A204.1 (cell line): ENCODE measurements around the gene ATG7.
"Not testable (repeated sequence)": the region's sequence is repeated elsewhere in the genome, so short reads cannot be mapped to it uniquely, and the experiment has no call there.

Experiments used
- FAIRE-seq: peaks from 2 replicates; lab custom pipeline; 2012; peaks lifted over from hg19 to GRCh38; lab: Jason Lieb, UNC

ATG7 gene

GRCh38 chr3:11591391-11592282 lies 319.4 kb downstream of the ATG7 start:
- FAIRE-seq = no peak

- FAIRE-seq = no peak
Observed at GRCh38 chr3:11592445-11593298, 320.5 kb downstream of the ATG7 start.

DNA sequence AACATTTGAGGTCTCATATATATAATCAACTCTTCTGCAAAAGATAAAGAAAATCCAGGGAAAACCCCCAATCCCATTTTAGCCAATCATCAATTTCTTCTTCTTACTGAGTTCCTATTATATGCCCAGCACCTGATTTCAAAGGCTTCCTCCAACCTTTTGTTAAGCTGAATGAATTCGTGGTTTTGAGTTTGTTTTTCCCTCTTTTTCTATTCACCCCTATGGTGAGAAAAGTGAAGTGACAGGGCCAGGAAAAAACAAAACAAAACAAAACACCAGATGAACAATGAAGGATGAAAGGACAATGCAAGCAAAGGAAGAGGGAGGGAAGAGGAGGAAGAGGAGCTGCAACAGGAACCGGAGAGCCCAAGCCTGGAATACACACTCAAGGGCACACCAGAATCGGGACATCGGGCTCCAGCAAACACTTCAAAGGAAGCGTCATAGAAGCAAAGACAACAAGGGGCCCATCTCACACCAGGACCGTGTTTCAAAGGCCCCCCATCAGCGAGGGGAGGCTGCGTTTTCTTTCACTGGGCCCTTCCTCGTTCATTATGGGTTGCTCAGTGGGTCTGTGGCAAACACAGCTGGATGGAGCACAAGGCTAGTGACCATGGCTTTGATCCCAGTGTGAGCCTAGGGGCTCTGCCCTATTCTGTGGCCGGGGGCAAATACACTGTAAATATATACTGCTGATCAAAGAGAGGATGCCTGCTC lies 321.3 kb downstream of the ATG7 start:
- FAIRE-seq = no peak

- FAIRE-seq = not testable (repeated sequence)
Observed at GRCh38 chr3:11595024-11595423, 322.8 kb downstream of the ATG7 start.

- FAIRE-seq = no peak
Observed at GRCh38 chr3:11596387-11596786, 324.2 kb downstream of the ATG7 start.

DNA sequence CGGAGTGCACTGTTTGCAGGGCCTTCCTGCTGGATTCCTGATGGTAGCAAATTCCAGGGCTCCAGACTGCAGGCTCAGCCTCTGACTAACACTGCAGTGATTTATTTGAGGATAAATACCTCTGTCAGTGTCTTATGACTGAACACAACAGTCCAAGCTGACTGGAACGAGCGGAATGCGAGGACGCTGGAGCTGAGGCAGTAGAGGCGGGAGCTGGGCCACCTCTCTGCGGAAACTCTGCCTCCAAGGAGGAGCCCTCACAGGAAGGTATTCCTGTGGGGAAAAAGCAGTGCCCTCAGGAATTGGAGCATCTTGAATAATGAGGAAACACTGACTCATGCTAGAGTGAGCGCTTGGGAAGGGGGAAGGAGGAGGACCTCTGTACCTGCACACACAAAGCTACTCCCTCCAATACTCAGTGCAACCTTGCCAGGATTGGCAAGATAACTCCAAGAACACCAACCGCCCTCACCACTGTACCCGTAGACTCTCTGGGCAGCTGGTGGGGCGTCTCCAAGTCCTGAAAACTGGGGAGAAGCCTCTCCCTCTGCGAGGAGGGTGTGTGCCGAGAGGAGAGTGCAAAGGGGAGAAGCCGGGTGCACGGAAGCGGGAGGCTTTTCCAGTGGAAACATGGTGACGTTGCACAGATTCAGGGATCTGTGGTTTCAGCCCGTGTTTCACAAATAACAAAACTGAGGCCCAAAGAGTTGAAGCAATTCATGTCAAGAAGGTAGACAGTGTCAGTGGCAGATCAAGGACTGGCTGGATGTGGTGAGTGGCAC lies 328.5 kb downstream of the ATG7 start:
- peak; percentile 85 for FAIRE-seq

DNA sequence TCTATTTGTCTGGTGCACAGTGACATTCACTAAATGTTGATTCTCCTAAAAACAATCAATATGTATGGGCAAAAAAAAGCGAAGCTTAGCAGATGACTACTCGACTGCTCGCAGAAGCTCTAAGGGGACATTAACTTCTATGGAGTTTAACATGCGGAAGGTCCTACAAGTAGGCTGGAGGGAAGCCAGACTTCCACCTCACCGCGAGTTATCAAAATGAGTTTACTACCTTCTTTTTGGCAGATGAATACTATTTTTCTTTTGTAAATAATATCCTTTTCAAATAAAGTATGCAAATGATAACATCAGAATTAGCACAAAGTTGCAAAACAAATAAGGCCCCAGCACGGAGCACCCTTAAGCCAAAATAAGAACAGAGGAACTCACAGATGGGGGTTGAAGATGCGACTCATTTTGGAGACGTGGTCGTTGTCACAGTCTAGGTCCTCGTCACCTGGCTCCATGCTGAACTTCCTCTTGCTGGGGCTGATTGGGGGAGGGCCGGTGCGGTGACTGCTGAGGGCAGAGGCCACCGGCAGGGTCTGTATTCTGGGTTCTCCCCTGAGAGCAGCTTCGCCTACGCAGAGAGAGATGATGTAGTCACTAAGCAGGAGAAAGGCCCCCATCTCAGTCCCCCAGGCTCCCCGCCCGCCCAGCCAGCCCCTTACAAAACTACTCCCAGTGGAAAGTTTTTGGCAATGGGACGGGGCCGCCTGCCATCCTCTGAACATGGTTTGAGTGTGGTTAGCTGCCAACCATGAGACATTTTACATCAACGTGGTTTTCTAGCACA lies 329.4 kb downstream of the ATG7 start:
- no peak for FAIRE-seq

DNA sequence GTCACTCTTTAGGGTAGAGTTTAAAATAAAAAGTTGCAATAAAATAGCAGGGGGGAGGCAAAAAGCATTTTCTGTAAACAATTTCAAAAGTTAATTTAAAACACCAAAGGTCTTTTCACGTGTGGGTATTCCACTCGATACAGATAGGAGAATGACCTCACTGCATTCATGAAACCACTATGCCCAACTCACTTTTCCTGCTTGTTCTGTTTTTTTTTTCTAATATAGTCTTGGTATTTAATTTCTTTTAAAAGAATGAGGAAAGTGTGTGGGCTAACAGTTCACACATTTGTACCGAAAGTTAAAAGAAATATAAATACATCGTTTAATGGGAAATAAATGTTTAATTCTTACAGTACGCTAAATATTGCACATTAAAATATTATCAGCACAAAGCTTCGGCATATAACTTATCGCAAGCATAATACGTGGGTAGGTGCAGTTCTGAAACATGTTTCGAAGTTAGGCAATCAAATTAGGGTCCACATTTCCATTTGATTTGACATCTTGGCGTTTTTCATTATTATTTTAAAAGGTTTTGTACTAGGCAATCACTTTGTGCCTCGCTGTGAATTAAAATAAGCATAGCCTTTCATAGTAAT lies 330.1 kb downstream of the ATG7 start:
- no peak for FAIRE-seq

GRCh38 chr3:11602886-11603527 lies 330.8 kb downstream of the ATG7 start:
- peak; percentile 79 for FAIRE-seq

DNA sequence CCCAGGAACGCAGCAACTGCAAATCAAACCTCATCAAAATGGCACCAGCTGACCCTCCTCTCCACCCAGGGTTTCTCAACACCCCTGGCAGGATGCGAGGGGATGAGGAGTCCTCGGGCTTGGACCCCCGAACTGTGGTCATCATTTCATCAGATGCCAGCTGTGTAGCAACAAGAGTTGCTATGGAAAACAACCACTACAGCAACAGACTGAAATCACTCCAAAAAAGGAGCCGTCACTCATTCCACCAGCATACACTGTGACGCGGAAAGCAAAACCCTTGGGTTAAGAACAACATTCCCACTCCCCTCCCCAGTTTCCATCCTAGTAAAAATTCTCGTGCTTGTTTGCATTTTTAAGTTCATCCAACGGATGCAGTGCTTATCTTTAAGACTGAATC lies 331.4 kb downstream of the ATG7 start:
- FAIRE-seq = no peak

- no peak for FAIRE-seq
Observed at GRCh38 chr3:11604139-11604892, 332.1 kb downstream of the ATG7 start.

DNA sequence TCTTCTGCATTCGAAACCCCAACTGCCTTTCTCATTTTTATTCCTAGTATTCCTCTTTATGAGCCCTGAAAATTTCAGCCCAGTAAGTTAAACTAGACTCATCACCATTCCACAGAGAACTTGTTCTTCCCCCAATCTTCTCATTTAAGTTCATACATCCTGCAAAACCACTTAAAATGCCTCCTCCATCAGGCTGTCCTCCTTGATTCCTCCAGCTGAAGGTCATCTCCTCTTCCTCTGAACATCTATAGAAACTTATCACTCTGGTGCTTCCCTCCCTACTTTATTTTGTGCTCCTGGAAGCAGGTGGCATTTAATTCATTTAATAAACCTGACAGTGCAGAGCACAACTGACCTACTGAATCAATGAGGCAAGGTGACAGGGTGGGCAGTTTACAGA lies 333.2 kb downstream of the ATG7 start:
- no peak for FAIRE-seq

GRCh38 chr3:11606090-11606784 lies 334.0 kb downstream of the ATG7 start:
- FAIRE-seq = no peak

DNA sequence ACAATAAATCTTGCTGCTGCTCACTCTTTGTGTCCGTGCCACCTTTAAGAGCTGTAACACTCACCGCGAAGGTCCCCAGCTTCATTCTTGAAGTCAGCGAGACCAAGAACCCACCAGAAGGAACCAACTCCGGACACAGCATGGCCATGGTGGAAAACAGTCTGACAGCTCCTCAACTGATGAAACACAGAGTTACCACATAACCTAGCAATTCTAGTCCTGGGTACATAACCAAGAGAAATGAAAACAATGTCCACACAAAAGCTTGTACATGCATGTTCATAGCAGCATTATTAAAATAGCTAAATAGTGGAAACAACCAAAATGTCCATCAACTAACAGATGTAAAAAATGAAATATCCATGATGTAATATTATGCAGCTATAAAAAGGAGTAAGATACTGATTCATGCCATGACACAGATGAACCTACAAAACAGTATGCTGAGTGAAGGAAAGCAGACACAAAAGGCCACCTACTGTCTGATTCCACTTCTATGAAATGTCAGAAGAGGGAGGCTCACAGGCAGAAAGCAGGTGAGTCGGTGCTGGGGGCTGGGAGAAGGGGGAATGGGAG lies 334.8 kb downstream of the ATG7 start:
- no peak for FAIRE-seq
